ENCODE data around the gene CYB561A3.

DNA sequence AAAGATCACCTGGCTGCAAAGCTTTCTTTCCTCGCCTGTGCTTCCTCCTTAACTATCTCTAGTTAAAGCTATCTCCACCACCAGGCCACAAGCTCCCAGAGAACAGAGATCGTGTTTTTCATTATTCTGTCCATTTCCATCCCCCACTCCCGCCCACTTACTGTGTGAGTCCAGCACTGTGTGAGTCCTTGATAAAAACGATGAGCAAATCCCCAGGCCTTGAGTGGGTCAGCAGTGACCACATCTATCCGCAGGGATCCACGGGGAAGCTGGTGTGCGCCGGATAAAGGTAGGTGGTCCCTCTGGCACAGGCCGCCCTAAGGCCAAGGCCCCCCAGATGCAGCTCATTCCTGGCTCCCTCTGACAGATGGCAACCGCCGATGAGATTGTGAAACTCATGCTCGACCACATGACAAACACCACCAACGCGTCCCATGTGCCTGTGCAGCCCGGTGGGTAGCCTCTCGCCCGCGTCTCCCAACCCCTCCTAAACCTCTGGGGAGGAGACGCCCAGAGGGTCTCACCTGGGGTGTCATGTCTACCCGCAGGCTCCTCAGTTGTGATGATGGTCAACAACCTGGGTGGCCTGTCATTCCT is 19.4 kb downstream of the CYB561A3 start:
- TF ChIP-seq CTCF (IDR thresholded peaks at IDR 0.05; ENCODE audit: low read depth, low read length) (no peak), POLR2A (IDR thresholded peaks at IDR 0.05; ENCODE audit: extremely low read depth, insufficient read length) (no peak), MYC (IDR thresholded peaks at IDR 0.05; ENCODE audit: low read depth, low read length) (0 out of 2 replicates have a peak, but pooled peaks have one; percentile 42)
- TF ChIP-seq, protein P1, sequence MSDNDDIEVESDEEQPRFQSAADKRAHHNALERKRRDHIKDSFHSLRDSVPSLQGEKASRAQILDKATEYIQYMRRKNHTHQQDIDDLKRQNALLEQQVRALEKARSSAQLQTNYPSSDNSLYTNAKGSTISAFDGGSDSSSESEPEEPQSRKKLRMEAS (IDR thresholded peaks at IDR 0.05; ENCODE audit: low read depth, low read length) = peak; percentile 65
